ENCODE measurements around the gene CACUL1.
A peak's percentile ranks its signal among the peaks of the same experiment; 100 is the strongest.
"Not testable (repeated sequence)": the region's sequence is repeated elsewhere in the genome, so short reads cannot be mapped to it uniquely, and the experiment has no call there.

CACUL1 gene

DNA sequence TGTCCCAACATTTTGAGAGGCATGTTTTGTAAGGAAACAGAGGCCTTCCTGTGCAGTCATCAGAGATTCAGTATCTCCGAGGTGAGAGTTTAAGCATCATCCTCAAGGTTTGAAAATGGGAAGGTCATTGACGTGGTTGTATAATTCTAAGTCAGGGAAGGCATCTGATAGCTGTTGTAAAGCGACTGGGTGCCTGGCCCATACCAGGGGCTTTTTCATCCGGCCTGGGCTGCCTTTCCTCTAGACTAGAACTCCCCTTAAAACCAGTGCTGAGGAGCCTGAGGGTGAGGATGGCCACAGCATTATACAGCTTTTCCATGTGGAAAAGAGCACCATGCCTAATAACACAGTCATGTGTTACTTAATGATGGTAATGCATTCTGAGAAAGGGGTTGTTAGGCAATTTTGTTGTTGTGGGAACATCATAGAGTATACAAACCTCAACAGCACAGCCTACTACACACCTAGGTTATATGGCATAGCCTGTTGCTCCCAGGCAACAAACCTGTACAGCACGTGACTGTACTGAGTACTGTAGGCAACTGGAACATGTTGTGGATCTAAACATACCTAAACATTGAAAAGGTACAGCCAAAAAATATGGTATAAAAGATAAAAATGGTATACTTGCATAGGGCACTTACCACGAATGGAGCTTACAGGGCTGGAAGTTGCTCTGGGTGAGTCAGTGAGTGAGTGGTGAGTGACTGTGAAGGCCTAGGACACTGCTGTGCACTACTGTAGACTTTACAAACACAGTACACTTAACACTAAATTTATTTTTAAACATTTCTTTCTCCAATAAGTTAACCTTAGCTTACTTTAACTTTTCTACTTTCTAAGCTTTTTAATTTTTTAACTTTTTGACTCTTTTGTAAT is 13.5 kb upstream of the CACUL1 start:
- DNase-seq (ENCODE audit: low read depth in 2 of 2), result no peak

DNA sequence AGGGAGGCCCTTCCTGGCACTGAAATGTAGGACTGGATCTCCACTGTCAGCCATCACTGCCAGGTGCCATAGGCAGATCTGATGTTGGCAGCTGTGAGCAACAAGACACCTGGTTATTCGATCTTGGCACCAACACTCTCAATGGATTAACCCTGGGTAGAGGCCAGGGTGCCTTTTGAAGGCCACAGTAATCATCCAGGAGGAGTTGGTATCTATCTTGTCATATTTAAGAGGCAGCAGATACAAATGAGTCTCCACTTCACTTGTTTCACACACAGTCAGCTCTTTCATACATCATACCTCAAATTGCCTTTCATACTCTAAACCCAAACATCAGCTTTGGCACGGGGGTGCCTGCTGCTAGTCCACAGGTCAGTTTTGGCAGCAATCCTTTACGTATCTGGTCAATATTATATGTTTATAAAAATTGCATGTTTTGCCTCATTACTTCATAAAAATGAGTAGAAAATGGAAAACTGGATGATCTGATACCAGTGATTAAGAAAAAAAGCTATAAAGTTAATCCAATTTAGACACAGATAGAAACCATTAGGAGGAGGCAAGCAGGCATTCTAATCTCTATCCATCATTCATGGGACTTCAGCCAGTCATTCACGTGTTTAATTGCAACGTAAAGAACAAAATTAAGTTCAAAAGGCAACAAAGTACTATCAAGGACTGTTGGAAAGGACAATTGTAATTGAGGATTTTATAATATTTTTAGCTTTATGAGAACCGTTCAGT is 12.7 kb upstream of the CACUL1 start:
- no peak for DNase-seq (ENCODE audit: low read depth in 2 of 2)

DNA sequence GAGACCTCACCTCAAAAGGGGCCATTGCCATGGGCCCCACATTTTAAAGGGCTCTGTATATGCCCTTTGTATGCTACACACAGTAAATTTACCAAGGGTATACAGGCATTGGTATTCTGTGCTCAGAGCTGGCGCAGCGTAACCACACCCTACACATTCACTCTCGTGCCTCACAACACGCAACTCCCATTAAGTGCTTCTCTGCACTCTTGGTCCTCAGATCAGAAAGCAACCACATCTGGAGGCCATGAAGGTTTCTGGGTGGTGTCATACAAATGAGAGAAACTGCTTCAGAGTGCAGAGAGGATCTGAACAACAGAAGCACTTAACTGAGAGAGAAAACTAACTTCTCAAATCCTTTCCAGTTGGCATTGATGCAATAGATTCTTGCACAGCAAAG is 9.4 kb upstream of the CACUL1 start:
- no peak for DNase-seq (ENCODE audit: low read depth in 2 of 2)

DNA sequence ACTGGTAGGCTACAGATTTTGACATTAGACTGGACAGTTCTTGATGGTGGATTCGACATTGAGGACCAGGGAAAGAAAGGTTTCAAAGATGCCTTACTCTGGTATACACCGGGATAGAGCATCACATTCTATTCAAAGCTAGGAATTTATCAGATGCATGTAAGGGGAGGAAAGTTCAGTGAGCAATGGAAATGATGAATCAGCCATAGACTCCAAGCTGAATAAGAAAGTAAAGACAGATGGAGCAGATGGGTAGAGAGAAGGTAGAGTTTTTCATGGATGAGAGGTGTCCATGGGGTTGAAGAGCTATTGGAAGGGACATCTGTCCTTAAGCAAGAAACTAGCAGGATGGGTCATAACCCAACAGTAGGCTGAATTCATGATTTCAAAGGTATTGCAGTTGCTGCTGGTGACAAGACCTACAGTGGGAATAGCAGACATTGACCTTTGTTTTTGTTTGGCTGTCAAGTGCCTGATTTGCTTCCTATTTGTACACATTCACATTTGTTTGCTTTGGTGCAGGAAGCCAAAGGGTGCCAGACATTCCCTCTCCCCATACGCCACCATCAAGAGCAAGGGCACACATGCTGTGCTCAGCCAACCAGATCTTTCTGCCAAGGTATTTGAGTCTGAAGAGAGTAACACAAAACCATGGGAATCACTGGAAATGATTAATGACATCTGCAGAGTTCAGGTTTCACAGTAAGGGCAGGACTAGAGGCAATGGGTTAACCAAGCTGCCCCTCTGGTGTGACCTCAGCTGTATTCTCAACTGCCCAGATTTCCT is 8.6 kb upstream of the CACUL1 start:
- no peak for DNase-seq (ENCODE audit: low read depth in 2 of 2)

- no peak for DNase-seq (ENCODE audit: low read depth in 2 of 2)
These were observed 5.5 kb upstream of the CACUL1 start for GRCh38 chr10:118760265-118760664.

DNA sequence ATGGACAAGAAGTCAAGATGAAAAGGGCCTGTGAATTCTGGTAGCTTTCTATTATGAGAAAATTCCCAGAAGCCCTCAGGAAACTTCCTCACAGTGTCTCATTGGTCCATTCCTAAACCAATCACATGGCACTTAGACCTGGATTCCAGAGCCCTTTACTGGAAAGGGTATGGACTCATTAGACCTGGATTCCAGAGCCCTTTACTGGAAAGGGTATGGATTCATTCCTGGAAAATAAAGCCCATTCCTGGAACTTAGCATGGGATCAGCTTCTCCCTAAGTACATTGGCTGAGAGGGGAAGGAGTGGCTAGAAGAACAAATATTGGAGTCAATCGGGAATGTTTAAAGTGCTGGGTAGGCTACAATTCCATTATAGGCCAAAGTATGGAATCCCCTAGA is 3.7 kb upstream of the CACUL1 start:
- DNase-seq (ENCODE audit: low read depth in 2 of 2), result no peak

- DNase-seq (ENCODE audit: low read depth in 2 of 2), result peak in 1 of 2 donors; percentile 20
These were observed 578 bp downstream of the CACUL1 start for GRCh38 chr10:118754229-118754555.

- no peak for DNase-seq (ENCODE audit: low read depth in 2 of 2)
These were observed 1.2 kb downstream of the CACUL1 start for GRCh38 chr10:118753331-118754228.

DNA sequence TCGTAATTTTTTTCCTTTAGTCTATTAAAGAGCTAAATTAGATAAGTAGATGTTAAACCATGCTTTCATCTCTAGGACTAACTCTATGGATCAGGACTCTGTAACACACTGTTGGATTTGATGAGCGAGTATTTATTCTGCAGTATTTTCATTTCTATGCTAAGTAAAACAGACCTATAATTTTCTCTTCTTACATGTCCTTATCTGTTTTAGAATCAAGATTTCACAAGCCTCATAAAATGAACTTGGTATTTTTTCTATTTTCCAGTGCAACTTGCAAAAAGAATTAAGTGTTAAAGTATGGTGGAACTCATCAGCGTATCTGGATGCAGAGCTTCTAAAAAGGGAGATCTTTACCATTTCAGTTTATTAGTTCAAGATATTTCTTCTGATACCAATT is 2.4 kb downstream of the CACUL1 start:
- no peak for DNase-seq (ENCODE audit: low read depth in 2 of 2)

DNA sequence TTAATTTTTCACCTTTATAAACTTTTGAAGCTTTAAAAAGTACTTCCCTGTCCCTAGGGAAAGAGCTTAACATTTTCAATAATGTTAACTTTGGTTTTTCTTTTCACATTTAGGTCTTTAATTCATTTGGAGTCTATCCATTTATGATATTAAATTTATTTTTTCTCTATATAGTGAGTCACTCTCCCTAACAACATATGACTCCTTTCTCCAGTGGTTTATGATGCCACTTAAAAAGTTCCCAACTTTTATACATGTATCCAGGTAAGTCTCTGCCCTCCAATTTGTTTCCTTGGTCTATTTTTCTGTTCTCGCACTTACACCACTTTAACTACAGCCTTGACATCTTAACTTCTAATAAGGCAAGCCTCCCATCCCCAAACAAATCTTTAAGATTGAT is 3.5 kb downstream of the CACUL1 start:
- DNase-seq (ENCODE audit: low read depth in 2 of 2), result no peak

- DNase-seq (ENCODE audit: low read depth in 2 of 2), result no peak
These were observed 6.7 kb downstream of the CACUL1 start for GRCh38 chr10:118748041-118748440.

- no peak for DNase-seq (ENCODE audit: low read depth in 2 of 2)
These were observed 8.5 kb downstream of the CACUL1 start for GRCh38 chr10:118746246-118746645.

DNA sequence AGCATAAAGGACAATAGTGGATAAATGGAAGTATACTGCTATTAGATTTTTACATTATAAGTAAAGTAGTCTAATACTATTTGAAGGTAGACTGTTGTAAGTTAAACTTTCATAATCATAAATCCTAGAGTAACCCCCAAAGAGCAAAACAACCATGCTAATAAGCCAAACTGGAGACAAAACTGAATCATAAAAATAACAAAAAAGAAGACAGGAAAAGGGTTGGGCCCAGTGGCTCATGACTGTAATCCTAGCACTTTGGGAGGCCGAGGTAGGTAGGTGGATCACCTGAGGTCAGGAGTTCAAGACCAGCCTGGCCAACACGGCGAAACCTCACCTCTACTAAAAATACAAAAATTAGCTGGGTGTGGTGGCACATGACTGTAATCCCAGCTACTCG is 9.7 kb downstream of the CACUL1 start:
- no peak for DNase-seq (ENCODE audit: low read depth in 2 of 2)

- DNase-seq (ENCODE audit: low read depth in 2 of 2), result not testable (repeated sequence)
These were observed 10.3 kb downstream of the CACUL1 start for GRCh38 chr10:118744346-118744918.

- DNase-seq (ENCODE audit: low read depth in 2 of 2), result no peak
These were observed 12.0 kb downstream of the CACUL1 start for GRCh38 chr10:118742782-118743181.

DNA sequence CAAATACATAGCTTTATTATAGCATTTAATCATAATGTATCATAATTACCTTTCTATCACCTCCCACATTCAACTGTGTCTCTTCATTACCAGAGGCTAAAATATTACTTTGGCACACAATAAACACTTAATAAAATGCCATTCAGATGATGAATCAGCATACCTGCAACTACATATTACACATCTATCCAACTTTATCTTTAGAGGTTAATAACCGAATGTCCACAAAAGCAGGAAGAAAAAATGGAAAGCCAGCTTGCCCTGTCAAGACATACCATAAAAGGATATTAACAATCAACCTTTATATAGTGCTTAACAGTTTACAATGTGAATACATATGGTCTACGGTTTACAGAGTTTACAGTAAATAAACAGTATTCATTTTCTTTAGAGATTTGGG is 12.7 kb downstream of the CACUL1 start:
- no peak for DNase-seq (ENCODE audit: low read depth in 2 of 2)

DNA sequence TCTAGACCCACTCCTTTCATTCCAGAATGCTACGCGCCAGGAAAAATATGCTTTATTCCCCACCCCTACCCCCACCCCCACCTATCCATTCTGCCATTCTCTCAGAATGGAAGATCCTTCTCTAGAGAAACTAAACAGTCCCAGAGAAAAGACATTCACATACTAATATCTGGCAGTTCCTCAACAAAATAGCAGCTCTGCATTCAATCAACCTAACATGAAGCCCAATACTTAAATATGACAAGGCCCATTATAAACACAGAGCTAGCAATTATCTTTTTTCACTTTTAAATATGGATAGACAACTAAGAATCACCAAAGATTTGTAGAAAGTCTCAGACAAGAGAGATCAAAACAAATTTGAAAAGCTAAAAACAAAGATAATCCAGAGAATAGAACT is 16.4 kb downstream of the CACUL1 start:
- no peak for DNase-seq (ENCODE audit: low read depth in 2 of 2)

GRCh38 chr10:118737603-118738302 is 17.0 kb downstream of the CACUL1 start:
- no peak for DNase-seq (ENCODE audit: low read depth in 2 of 2)

DNA sequence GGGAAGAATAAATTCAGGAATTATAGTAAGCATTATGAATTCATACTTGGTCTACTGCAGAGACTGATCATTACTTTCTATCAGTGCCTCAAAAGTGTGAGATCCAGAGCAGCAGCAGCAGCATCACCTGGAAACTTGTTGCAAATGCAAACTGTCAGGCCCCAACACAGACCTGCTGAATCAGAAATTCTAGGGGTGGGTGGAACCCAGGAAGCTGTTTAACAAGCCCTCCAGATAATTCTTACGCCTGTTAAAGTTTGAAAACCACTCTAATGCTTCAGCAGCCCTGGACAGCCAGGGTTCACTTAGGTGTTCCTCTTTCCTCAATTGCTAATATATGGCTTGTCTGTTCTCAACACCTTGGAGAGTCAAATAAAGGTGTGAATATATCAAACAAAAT is 19.5 kb downstream of the CACUL1 start:
- DNase-seq (ENCODE audit: low read depth in 2 of 2), result no peak

DNA sequence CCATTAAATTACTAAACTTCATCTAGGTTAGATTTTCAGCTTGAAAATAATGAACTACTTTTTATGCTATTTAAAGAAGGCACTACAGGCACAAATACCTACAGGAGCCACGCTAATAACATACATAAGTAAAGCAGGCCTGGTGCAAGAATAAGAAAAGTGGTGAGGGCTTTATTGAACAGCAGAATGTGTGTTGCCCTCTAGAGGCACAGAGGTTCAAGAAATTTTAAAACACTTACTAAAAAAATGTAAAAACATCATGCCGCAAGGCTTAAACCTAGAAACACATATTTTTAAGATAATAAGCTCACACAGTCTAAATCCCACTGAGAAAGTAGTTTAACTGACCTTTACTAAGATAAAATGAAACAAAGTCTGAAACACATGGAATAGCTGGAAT is 20.3 kb downstream of the CACUL1 start:
- no peak for DNase-seq (ENCODE audit: low read depth in 2 of 2)

All from stimulated activated CD4-positive, alpha-beta T cell treated with anti-CD3 and anti-CD28 coated beads, Interleukin-1b, Interleukin-23, amount 100 ng/mL, for 4 hours (primary cell).